ENCODE data around the gene DES.

DNA sequence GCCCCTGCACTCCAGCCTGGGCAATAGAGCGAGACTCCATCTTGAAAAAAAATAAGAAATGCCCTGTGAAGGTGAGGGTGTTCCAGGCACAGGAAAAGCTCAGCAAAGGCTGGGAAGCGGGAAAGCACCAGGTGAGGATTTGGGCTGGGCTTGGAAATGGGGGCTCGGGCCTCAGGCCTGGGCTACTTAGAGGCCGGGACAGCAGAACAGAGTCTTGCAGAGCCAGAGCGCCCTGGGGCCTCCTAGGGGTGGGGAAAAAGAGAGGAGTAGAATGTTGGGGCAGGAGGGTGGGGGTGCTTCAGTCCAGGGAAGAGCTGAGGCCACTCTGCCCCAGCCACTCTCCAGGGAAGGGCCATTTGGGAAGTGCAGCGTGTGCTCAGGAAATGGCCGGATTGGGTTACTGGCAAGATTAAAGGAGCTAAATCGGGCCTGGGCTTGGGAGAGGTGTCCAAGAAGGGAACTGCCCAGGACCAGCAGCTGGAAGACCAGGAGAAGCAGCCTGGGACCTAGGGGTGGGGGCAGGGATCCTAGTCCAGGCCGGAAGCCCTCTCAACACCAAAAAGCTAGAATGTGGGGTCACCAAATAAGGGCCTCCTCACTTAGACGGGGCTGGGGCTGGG, 13.8 kb upstream of the DES start:
- TF ChIP-seq, protein P1, sequence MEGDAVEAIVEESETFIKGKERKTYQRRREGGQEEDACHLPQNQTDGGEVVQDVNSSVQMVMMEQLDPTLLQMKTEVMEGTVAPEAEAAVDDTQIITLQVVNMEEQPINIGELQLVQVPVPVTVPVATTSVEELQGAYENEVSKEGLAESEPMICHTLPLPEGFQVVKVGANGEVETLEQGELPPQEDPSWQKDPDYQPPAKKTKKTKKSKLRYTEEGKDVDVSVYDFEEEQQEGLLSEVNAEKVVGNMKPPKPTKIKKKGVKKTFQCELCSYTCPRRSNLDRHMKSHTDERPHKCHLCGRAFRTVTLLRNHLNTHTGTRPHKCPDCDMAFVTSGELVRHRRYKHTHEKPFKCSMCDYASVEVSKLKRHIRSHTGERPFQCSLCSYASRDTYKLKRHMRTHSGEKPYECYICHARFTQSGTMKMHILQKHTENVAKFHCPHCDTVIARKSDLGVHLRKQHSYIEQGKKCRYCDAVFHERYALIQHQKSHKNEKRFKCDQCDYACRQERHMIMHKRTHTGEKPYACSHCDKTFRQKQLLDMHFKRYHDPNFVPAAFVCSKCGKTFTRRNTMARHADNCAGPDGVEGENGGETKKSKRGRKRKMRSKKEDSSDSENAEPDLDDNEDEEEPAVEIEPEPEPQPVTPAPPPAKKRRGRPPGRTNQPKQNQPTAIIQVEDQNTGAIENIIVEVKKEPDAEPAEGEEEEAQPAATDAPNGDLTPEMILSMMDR (conservative IDR thresholded peaks at IDR 0.05 in 1 of 2, IDR thresholded peaks at IDR 0.05 in 1 of 2; ENCODE audit: extremely low read depth in 1 of 2, insufficient read depth in 1 of 2, low read depth in 1 of 2, low read length in 2 of 2) = no peak
- TF ChIP-seq EZH2 (IDR thresholded peaks at IDR 0.05; ENCODE audit: borderline replicate concordance, low read length) = no peak

All from mammary epithelial cell (primary cell).